ENCODE data around the gene LIMA1.

Gene LIMA1

GRCh38 chr12:50213439-50213838 lies 69.9 kb downstream of the LIMA1 start:
- Mint-ChIP-seq H3K27ac (no peak overlapping the region), H3K36me3 (ENCODE audit: low read depth) (peaks cover 29% of the 10 kb centered on the region), H3K27me3 (ENCODE audit: low read depth, poor library complexity) (no peaks in the 10 kb centered on the region), H3K4me1 (peaks cover 22% of the 10 kb centered on the region), H3K9me3 (no peaks in the 10 kb centered on the region), H3K4me3 (no peak overlapping the region)
- no peak for DNase-seq
- no peak for TF ChIP-seq CTCF (IDR thresholded peaks at IDR 0.05)

DNA sequence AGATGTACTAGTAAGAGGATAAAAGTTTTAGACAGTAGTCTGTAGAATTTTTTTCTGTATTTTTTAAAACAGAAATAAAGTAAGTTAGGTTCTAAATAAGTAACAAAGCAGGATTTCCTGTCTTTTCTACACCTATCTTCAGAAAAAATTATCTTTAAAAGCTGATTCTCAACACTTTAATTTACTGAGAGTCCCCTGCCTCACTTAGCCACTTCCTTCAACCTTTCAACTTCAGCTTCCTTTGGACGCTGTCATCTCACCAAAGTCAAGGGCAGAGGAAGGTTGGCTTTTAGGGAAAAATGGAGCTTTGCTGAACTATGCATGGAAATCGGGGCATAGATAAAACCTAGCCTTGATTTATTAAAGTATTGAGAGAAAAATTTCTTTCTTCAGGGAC lies 71.3 kb downstream of the LIMA1 start:
- H3K27me3 Mint-ChIP-seq (ENCODE audit: low read depth, poor library complexity), result no peaks in the 10 kb centered on the region
- TF ChIP-seq CTCF (IDR thresholded peaks at IDR 0.05), result no peak
- H3K4me3 Mint-ChIP-seq, result no peak overlapping the region
- H3K4me1 Mint-ChIP-seq, result peaks cover 16% of the 10 kb centered on the region
- peaks cover 23% of the 10 kb centered on the region for H3K36me3 Mint-ChIP-seq (ENCODE audit: low read depth)
- DNase-seq, result no peak
- H3K9me3 Mint-ChIP-seq, result no peaks in the 10 kb centered on the region
- H3K27ac Mint-ChIP-seq, result peak overlapping the region; percentile 28

DNA sequence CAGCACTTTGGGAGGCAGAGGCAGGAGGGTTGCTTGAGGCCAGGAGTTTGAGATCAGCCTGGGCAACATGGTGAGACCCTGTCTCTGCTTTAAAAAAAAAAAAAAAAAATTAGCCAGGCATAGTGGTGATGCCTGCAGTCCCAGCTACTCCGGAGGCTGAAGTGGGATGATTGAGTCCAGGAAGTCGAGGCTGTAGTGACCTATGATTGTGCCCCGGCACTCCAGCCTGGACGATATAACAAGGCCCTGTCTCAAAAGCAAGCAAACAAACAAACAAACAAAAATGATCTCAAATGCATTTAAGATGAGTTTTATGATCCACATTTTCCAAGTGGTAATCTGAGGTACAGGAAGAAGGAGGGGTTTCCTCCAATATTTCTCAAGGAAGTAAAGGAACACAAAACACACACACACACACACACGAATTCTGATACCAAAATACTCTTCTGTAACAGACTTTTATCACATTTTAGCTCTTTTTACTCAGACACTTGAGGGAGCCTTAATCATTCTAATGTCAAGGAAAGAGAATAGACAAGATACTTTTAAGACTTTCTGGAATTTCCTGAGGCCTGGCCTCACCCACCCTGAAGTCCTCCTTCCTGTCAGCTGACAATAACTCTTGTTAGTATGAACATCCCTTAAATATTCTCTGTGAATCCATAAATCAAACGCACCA lies 71.8 kb downstream of the LIMA1 start:
- no peak for DNase-seq
- H3K27me3 Mint-ChIP-seq (ENCODE audit: low read depth, poor library complexity), result no peaks in the 10 kb centered on the region
- peak overlapping the region; percentile 2 for H3K27ac Mint-ChIP-seq
- H3K9me3 Mint-ChIP-seq, result no peaks in the 10 kb centered on the region
- peaks cover 14% of the 10 kb centered on the region for H3K4me1 Mint-ChIP-seq
- no peak overlapping the region for H3K4me3 Mint-ChIP-seq
- H3K36me3 Mint-ChIP-seq (ENCODE audit: low read depth), result peaks cover 22% of the 10 kb centered on the region
- TF ChIP-seq CTCF (IDR thresholded peaks at IDR 0.05), result no peak

DNA sequence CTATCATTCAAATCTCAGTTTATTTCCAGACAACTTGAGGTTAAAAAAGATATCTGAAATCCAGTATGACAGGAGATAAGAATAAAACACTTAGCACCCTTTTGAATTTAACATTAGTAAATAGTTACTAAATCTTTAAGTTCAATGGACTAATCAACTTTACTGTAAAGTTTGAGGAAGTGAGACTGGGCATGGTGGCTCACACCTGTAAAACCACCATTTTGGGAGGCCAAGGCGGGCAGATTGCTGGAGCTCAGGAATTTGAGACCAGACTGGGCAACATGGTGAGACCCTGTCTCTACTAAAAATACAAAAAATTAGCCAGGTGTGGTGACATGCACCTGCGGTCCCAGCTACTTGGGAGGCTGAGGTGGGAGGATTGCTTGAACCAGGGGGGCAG lies 75.9 kb downstream of the LIMA1 start:
- Mint-ChIP-seq H3K4me3 (no peak overlapping the region), H3K27me3 (ENCODE audit: low read depth, poor library complexity) (no peaks in the 10 kb centered on the region), H3K9me3 (no peaks in the 10 kb centered on the region), H3K36me3 (ENCODE audit: low read depth) (peaks cover 26% of the 10 kb centered on the region), H3K4me1 (peaks cover 13% of the 10 kb centered on the region), H3K27ac (no peak overlapping the region)
- TF ChIP-seq CTCF (IDR thresholded peaks at IDR 0.05), result no peak
- DNase-seq, result no peak

DNA sequence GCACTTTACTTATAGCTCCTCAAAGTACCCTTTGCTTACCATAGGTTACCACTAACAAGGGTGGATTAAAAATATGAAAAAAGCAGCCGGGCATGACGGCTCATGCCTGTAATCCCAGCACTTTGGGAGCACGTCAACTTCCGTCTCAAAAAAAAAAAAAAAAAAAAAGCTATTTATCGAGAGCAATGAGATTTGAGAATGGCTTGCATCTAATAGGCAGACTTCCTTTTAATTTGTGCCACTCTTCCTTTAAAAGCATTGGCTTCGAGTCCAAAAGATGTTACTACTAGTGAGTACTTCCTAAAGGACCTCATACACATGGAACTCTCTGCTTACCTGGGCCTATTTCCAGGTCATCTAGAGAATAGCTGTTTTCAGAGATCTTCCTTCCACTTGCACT lies 77.7 kb downstream of the LIMA1 start:
- H3K4me1 Mint-ChIP-seq, result peaks cover 9% of the 10 kb centered on the region
- TF ChIP-seq CTCF (IDR thresholded peaks at IDR 0.05), result no peak
- no peaks in the 10 kb centered on the region for H3K27me3 Mint-ChIP-seq (ENCODE audit: low read depth, poor library complexity)

GRCh38 chr12:50203691-50204090 lies 79.6 kb downstream of the LIMA1 start:
- Mint-ChIP-seq H3K36me3 (ENCODE audit: low read depth) (peaks cover 38% of the 10 kb centered on the region), H3K9me3 (no peaks in the 10 kb centered on the region), H3K4me1 (peaks cover 9% of the 10 kb centered on the region), H3K4me3 (no peak overlapping the region), H3K27me3 (ENCODE audit: low read depth, poor library complexity) (no peaks in the 10 kb centered on the region), H3K27ac (no peak overlapping the region)
- DNase-seq, result no peak
- TF ChIP-seq CTCF (IDR thresholded peaks at IDR 0.05), result no peak

More for the DNA sequence above, 77.7 kb downstream of the LIMA1 start:
- no peaks in the 10 kb centered on the region for H3K9me3 Mint-ChIP-seq
- no peak overlapping the region for H3K4me3 Mint-ChIP-seq
- DNase-seq, result no peak
- peaks cover 31% of the 10 kb centered on the region for H3K36me3 Mint-ChIP-seq (ENCODE audit: low read depth)
- no peak overlapping the region for H3K27ac Mint-ChIP-seq
